Keratinocyte (primary cell): ENCODE measurements around the gene HIP1. TPM values are rescaled to one million over a fixed set of nuclear protein-coding genes. Genes with fewer than 3 reads are reported as not detected.

ENCODE experiments used
- DNase-seq: peaks from one replicate; pipeline ENCODE4 v3.0.0-alpha.2; 2011; ENCODE audit warnings: low read depth, missing footprints, low spot score
- FAIRE-seq: peaks from 2 replicates; lab custom pipeline; 2011; peaks lifted over from hg19 to GRCh38; lab: Jason Lieb, UNC
- H2AFZ ChIP-seq: 2 replicates; pipeline ENCODE4 v1.6.0; 2012; ENCODE audit warnings: low read length, control low read depth, inconsistent platforms; ENCODE audit not compliant: control insufficient read depth
- H3K27ac ChIP-seq: 2 replicates; pipeline ENCODE4 v1.5.1; 2011; ENCODE audit warnings: low read length; ENCODE audit not compliant: control insufficient read depth, insufficient read depth
- H3K27me3 ChIP-seq: 3 replicates; pipeline ENCODE4 v1.6.0; 2011; ENCODE audit warnings: low read length; ENCODE audit not compliant: control insufficient read depth, insufficient read depth; ENCODE audit errors: extremely low read depth
- H3K36me3 ChIP-seq, 2 experiments: 2 replicates in 1 of 2; 3 replicates in 1 of 2; pipeline ENCODE4 v1.5.1; 2011; ENCODE audit warnings: low read length in 2 of 2, mild to moderate bottlenecking in 1 of 2; ENCODE audit not compliant: control insufficient read depth in 2 of 2, insufficient read depth in 2 of 2; ENCODE audit errors: extremely low read depth in 1 of 2
- H3K4me1 ChIP-seq: 3 replicates; pipeline ENCODE4 v1.5.1; 2011; ENCODE audit warnings: low read length; ENCODE audit not compliant: control insufficient read depth, insufficient read depth; ENCODE audit errors: extremely low read depth
- H3K4me2 ChIP-seq: 3 replicates; pipeline ENCODE4 v1.6.0; 2011; ENCODE audit warnings: low read depth, low read length; ENCODE audit not compliant: control insufficient read depth, insufficient read depth; ENCODE audit errors: extremely low read depth
- H3K4me3 ChIP-seq, 3 experiments: fragments of 200-600 bp in 1 of 3; sonication (generic) in 1 of 3; 2 replicates in 2 of 3; 3 replicates in 1 of 3; pipeline ENCODE4 v1.5.1; 2011 to 2016; ENCODE audit warnings: low read length in 3 of 3, mild to moderate bottlenecking in 3 of 3, control low read depth in 2 of 3, inconsistent platforms in 1 of 3, low read depth in 1 of 3, mixed read lengths in 1 of 3, mixed run types in 1 of 3, moderate library complexity in 1 of 3; ENCODE audit not compliant: control insufficient read depth in 2 of 3, insufficient read depth in 2 of 3; ENCODE audit errors: extremely low read depth in 1 of 3
- H3K79me2 ChIP-seq: 2 replicates; pipeline ENCODE4 v1.6.0; 2012; ENCODE audit warnings: low read length; ENCODE audit not compliant: control insufficient read depth, insufficient read depth
- H3K9ac ChIP-seq: 3 replicates; pipeline ENCODE4 v1.6.0; 2011; ENCODE audit warnings: low read length; ENCODE audit not compliant: control insufficient read depth, insufficient read depth; ENCODE audit errors: extremely low read depth
- H3K9me1 ChIP-seq: 3 replicates; pipeline ENCODE4 v1.6.0; 2011; ENCODE audit warnings: low read length; ENCODE audit not compliant: control insufficient read depth, insufficient read depth; ENCODE audit errors: extremely low read depth
- H3K9me3 ChIP-seq: 2 replicates; pipeline ENCODE4 v1.5.1; 2012; ENCODE audit warnings: low read depth, low read length; ENCODE audit not compliant: control insufficient read depth
- H4K20me1 ChIP-seq: 3 replicates; pipeline ENCODE4 v1.6.0; 2011; ENCODE audit warnings: low read length; ENCODE audit not compliant: control insufficient read depth, insufficient read depth; ENCODE audit errors: extremely low read depth
- EZH2 ChIP-seq: IDR thresholded peaks from one replicate; pipeline ENCODE4 v1.6.1; 2012; ENCODE audit warnings: inconsistent platforms, mild to moderate bottlenecking, low read length, moderate library complexity
- dilution Hi-C: fragments of 300-500 bp; cut with MboI; formaldehyde crosslinking; loops from one replicate; pipeline ENCODE4 v1.7.0; 2020; ENCODE audit warnings: low sequenced_read_pairs; ENCODE audit not compliant: extremely low pct_ligation_motif_present
- polyA plus RNA-seq, 5 experiments: library from polyadenylated mRNA; depleted of rRNA in 3 of 5; stranded (reverse) in 3 of 5; stranded (forward) in 1 of 5; unstranded in 1 of 5; fragments of >200 nt; gene quantifications; 1 replicate in 1 of 5; 2 replicates in 3 of 5; 3 replicates in 1 of 5; pipeline versions ENCODE4 v1.2.1 to v1.2.3, GENCODE V29; 2011 to 2012; ENCODE audit warnings: missing spikeins in 2 of 5, low read depth in 1 of 5, low replicate concordance in 1 of 5
- TF ChIP-seq, protein P1 (sequence below), 3 experiments: IDR thresholded peaks in 1 of 3; conservative IDR thresholded peaks in 1 of 3; optimal IDR thresholded peaks in 1 of 3; 2 replicates in 2 of 3; 3 replicates in 1 of 3; pipeline versions ENCODE3 to v1.5.1; 2011; ENCODE audit warnings: low read length in 3 of 3, mild to moderate bottlenecking in 3 of 3, moderate library complexity in 2 of 3, control low read depth in 1 of 3, inconsistent platforms in 1 of 3; ENCODE audit not compliant: insufficient read depth in 2 of 3; ENCODE audit errors: extremely low read depth in 1 of 3

The HIP1 gene
- polyA plus RNA-seq, 1 donor (not counting 4 experiments of a cell fraction or from before 2014, with no cell fraction given): 5.0 TPM

- Histone ChIP-seq H3K4me2 (no peak overlapping the region), H3K27me3 (no peaks in the 10 kb centered on the region), H3K9me3 (no peaks in the 10 kb centered on the region), H3K27ac (no peak overlapping the region), H3K9me1 (no peaks in the 10 kb centered on the region), H3K4me1 (no peaks in the 10 kb centered on the region), H3K79me2 (no peaks in the 10 kb centered on the region), H3K9ac (no peak overlapping the region), H2AFZ (no peak overlapping the region), H4K20me1 (no peaks in the 10 kb centered on the region), H3K36me3 (no peaks in the 10 kb centered on the region), H3K4me3 (no peak overlapping the region)
- TF ChIP-seq EZH2: no peak
- TF ChIP-seq, protein P1, sequence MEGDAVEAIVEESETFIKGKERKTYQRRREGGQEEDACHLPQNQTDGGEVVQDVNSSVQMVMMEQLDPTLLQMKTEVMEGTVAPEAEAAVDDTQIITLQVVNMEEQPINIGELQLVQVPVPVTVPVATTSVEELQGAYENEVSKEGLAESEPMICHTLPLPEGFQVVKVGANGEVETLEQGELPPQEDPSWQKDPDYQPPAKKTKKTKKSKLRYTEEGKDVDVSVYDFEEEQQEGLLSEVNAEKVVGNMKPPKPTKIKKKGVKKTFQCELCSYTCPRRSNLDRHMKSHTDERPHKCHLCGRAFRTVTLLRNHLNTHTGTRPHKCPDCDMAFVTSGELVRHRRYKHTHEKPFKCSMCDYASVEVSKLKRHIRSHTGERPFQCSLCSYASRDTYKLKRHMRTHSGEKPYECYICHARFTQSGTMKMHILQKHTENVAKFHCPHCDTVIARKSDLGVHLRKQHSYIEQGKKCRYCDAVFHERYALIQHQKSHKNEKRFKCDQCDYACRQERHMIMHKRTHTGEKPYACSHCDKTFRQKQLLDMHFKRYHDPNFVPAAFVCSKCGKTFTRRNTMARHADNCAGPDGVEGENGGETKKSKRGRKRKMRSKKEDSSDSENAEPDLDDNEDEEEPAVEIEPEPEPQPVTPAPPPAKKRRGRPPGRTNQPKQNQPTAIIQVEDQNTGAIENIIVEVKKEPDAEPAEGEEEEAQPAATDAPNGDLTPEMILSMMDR (optimal IDR thresholded peaks at IDR 0.05 in 1 of 3, IDR thresholded peaks at IDR 0.05 in 1 of 3, conservative IDR thresholded peaks at IDR 0.05 in 1 of 3; ENCODE audit: extremely low read depth in 1 of 3, insufficient read depth in 2 of 3, low read length in 3 of 3): no peak
- dilution Hi-C loops: no loop called here
- FAIRE-seq (no peak), DNase-seq (no peak)
Observed at GRCh38 chr7:75614401-75614800, 124.3 kb downstream of the HIP1 start.

DNA sequence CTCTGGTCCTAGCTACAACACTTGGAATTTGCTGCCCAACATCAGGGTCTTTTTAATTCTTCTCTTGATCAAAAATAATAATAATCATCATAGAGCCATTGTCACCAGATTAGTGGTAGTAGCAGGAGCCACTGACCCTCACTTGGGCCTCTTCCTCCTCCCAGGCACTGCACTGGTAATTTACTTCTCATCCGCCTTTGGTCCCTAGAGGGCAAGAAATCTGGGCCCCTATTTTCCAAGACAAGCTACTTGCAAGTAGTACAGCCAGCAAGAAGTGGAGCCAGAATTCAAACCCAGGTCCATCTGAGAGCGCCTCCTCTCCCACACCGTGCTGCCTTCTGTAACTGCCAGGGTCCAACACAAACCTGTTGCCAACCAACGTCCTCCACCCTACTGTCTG is 125.4 kb downstream of the HIP1 start:
- Histone ChIP-seq H3K9ac (no peak overlapping the region), H3K27ac (no peak overlapping the region), H3K9me3 (no peaks in the 10 kb centered on the region), H4K20me1 (no peaks in the 10 kb centered on the region), H3K4me1 (no peaks in the 10 kb centered on the region), H3K9me1 (no peaks in the 10 kb centered on the region), H2AFZ (no peak overlapping the region), H3K79me2 (no peaks in the 10 kb centered on the region), H3K4me3 (no peak overlapping the region), H3K4me2 (no peak overlapping the region), H3K27me3 (no peaks in the 10 kb centered on the region), H3K36me3 (no peaks in the 10 kb centered on the region)
- dilution Hi-C loops: no loop called here
- TF ChIP-seq EZH2: no peak
- TF ChIP-seq, protein P1 (optimal IDR thresholded peaks at IDR 0.05 in 1 of 3, IDR thresholded peaks at IDR 0.05 in 1 of 3, conservative IDR thresholded peaks at IDR 0.05 in 1 of 3; ENCODE audit: extremely low read depth in 1 of 3, insufficient read depth in 2 of 3, low read length in 3 of 3): no peak
- no peak for FAIRE-seq
- DNase-seq: no peak
